BE2C (cell line): ENCODE data around the gene ZBTB3.

Experiments used
- DNase-seq: peaks from one replicate; pipeline ENCODE4 v3.0.0-alpha.2; 2020
- H3K27me3 ChIP-seq: fragments of 250-450 bp; sonication (Bioruptor Pico); 2 replicates; pipeline ENCODE4 v1.5.1; 2020; ENCODE audit warnings: mild to moderate bottlenecking
- H3K36me3 ChIP-seq: fragments of 250-450 bp; sonication (Bioruptor Pico); 2 replicates; pipeline ENCODE4 v1.5.1; 2020; ENCODE audit warnings: mild to moderate bottlenecking
- H3K4me1 ChIP-seq: fragments of 250-450 bp; sonication (Bioruptor Pico); 2 replicates; pipeline ENCODE4 v1.5.1; 2020
- H3K4me3 ChIP-seq: 2 replicates; pipeline ENCODE4 v1.5.1; 2011; ENCODE audit warnings: low read depth, low read length
- H3K9me3 ChIP-seq: fragments of 250-450 bp; sonication (Bioruptor Pico); 2 replicates; pipeline ENCODE4 v1.5.1; 2020
- CTCF ChIP-seq: IDR thresholded peaks from 2 replicates; pipeline ENCODE4 v1.5.1; 2012; ENCODE audit warnings: mild to moderate bottlenecking, low read depth, low read length

ZBTB3 gene

GRCh38 chr11:62791501-62792201, 37.7 kb upstream of the ZBTB3 start, which contains the start of gene TMEM223:
Gene TMEM223, minus strand, starts transcription at chr11:62792006. Its CDS starts 12 bp downstream, at chr11:62791994.
- H3K9me3 ChIP-seq: no peaks in the 10 kb centered on the region
- no peak for TF ChIP-seq CTCF
- H3K36me3 ChIP-seq: peaks cover 15% of the 10 kb centered on the region
- peak; percentile 85 for DNase-seq
- no peaks in the 10 kb centered on the region for H3K4me1 ChIP-seq
- H3K4me3 ChIP-seq: peak within 1 kb of the TSS; percentile 76
- no peaks in the 10 kb centered on the region for H3K27me3 ChIP-seq

GRCh38 chr11:62789576-62789975, 35.6 kb upstream of the ZBTB3 start:
- H3K9me3 ChIP-seq: no peaks in the 10 kb centered on the region
- H3K36me3 ChIP-seq: peaks cover 6% of the 10 kb centered on the region
- no peaks in the 10 kb centered on the region for H3K27me3 ChIP-seq
- no peak for DNase-seq
- H3K4me1 ChIP-seq: no peaks in the 10 kb centered on the region
- no peak for TF ChIP-seq CTCF
- H3K4me3 ChIP-seq: no peak overlapping the region

GRCh38 chr11:62788991-62789390, 35.0 kb upstream of the ZBTB3 start:
- Histone ChIP-seq H3K36me3 (peaks cover 4% of the 10 kb centered on the region; the same call in 1 of the 2 replicates), H3K27me3 (no peaks in the 10 kb centered on the region), H3K4me1 (no peaks in the 10 kb centered on the region), H3K9me3 (no peaks in the 10 kb centered on the region), H3K4me3 (no peak overlapping the region)
- no peak for DNase-seq
- no peak for TF ChIP-seq CTCF

- no peaks in the 10 kb centered on the region for H3K27me3 ChIP-seq
- peaks cover 4% of the 10 kb centered on the region; the same call in 1 of the 2 replicates for H3K36me3 ChIP-seq
- H3K9me3 ChIP-seq: no peaks in the 10 kb centered on the region
- peak; percentile 57 for TF ChIP-seq CTCF
- no peaks in the 10 kb centered on the region for H3K4me1 ChIP-seq
- peak; percentile 95 for DNase-seq
- H3K4me3 ChIP-seq: peak within 1 kb of the TSS; percentile 81
These were observed 33.2 kb upstream of the ZBTB3 start, which contains the start of gene TMEM179B for GRCh38 chr11:62787005-62787759. Gene TMEM179B, plus strand, starts transcription at chr11:62787402. Its CDS starts 30 bp downstream, at chr11:62787432.

GRCh38 chr11:62786318-62787004, 32.5 kb upstream of the ZBTB3 start:
- H3K27me3 ChIP-seq: no peaks in the 10 kb centered on the region
- H3K9me3 ChIP-seq: no peaks in the 10 kb centered on the region
- H3K36me3 ChIP-seq: peaks cover 4% of the 10 kb centered on the region; the same call in 1 of the 2 replicates
- H3K4me1 ChIP-seq: no peaks in the 10 kb centered on the region
- peak; percentile 80 for DNase-seq
- peak; percentile 80 for TF ChIP-seq CTCF
- peak overlapping the region; percentile 81 for H3K4me3 ChIP-seq
